Activated naive CD8-positive, alpha-beta T cell treated with anti-CD3 and anti-CD28 coated beads, Interleukin-2, amount 10 ng/mL, durations not matched to agents 7 days and 5 days (primary cell): ENCODE data around the gene ZGRF1. TPM values are rescaled to one million over a fixed set of nuclear protein-coding genes. Genes with fewer than 3 reads are reported as not detected.
"Not testable (repeated sequence)": the region's sequence is repeated elsewhere in the genome, so short reads cannot be mapped to it uniquely, and the experiment has no call there.

Experiments used
- ATAC-seq: fragments of 150-1000 bp; cut with Tn5 transposase; one replicate; pipeline ENCODE4 v1.10.0; 2021; ENCODE audit warnings: low read depth, moderate library complexity
- POLR2A ChIA-PET: fragments of 350-600 bp; sonication (Branson Sonifier 250); formaldehyde crosslinking; loops from one replicate; lab custom pipeline; 2021; ENCODE audit warnings: antibody characterized with exemption; lab: Charles Lee
- DNase-seq: peaks from one replicate; pipeline ENCODE4 v3.0.0; 2021
- H3K27ac Mint-ChIP-seq: one replicate; pipeline ENCODE4 v1.8.0; 2022; ENCODE audit warnings: mild to moderate bottlenecking, mixed read lengths
- H3K27me3 Mint-ChIP-seq: one replicate; pipeline ENCODE4 v1.8.0; 2022; ENCODE audit warnings: mild to moderate bottlenecking, moderate library complexity, mixed read lengths
- H3K36me3 Mint-ChIP-seq: one replicate; pipeline ENCODE4 v1.8.0; 2021; ENCODE audit warnings: mild to moderate bottlenecking, mixed read lengths
- H3K4me1 Mint-ChIP-seq: one replicate; pipeline ENCODE4 v1.8.0; 2021; ENCODE audit warnings: mixed read lengths
- H3K4me3 Mint-ChIP-seq: one replicate; pipeline ENCODE4 v1.8.0; 2022; ENCODE audit warnings: mild to moderate bottlenecking, moderate library complexity, mixed read lengths
- H3K9me3 Mint-ChIP-seq: one replicate; pipeline ENCODE4 v1.8.0; 2021; ENCODE audit warnings: mixed read lengths
- total RNA-seq, 2 experiments: library from RNA; stranded (reverse); gene quantifications; one replicate each; pipeline ENCODE4 v1.2.3, GENCODE V29; 2021

The ZGRF1 gene
- total RNA-seq, 2 experiments from 2014 or later = 43.2 to 43.9 TPM

DNA sequence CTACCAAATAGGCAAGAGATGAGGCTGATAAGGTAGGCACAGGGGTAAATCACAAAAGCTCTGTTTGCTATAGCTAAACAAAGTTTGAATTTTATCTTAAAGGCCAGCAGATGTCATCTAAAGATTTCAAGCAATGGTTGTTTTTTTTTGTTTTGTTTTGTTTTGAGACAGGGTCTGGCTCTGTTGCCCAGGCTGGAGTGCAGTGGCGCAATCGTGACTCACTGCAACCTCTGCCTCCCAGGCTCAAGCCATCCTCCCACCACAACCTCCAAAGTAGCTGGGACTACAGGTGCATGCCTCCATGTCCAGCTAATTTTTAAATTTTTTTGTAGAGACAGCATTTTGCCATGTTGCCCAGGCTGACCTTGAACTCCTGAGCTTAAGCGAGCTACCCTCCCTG, 77.7 kb downstream of the ZGRF1 start:
- Mint-ChIP-seq H3K4me1 (peaks cover 7% of the 10 kb centered on the region), H3K27me3 (no peaks in the 10 kb centered on the region), H3K27ac (no peak overlapping the region), H3K9me3 (no peaks in the 10 kb centered on the region), H3K36me3 (peaks cover 43% of the 10 kb centered on the region), H3K4me3 (no peak overlapping the region)
- DNase-seq (no peak), ATAC-seq (no peak)
- POLR2A ChIA-PET = no interaction called here

DNA sequence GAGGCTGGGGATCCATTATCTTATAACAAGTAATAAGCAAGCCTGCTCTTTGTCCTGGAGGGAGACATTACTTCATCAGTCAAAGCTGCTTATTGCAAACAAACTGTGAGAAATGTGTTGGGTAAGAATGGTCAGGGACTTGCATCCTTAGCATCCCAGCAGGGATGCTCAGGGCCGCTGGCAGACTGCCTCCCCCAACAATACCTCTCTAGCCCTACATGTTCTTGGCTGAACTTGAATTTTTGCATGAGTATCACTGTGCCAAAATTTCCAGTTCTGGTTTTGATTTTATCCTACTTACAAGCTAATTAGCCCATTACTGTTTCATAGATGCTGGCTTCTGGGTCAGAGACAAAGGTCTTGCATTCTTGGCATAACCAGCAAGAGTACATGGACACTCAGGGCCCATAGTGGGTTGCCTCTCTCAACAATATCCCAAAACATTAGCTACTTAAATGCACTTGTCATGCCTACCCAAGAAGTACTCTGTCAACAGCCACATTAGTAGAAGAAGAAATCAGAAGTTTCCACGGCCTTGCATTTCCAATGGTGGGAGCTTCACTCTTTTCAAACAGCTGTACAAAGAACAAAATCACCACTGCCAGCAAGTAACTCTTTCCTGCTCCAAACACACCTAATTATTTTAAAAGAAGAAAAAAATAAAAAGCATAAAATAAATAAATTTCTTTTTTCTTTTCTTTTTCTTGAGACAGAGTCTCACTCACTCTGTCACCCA, 78.9 kb downstream of the ZGRF1 start:
- POLR2A ChIA-PET = no interaction called here
- no peaks in the 10 kb centered on the region for H3K9me3 Mint-ChIP-seq
- H3K36me3 Mint-ChIP-seq = peaks cover 51% of the 10 kb centered on the region
- no peak for DNase-seq
- no peaks in the 10 kb centered on the region for H3K27me3 Mint-ChIP-seq
- H3K27ac Mint-ChIP-seq = no peak overlapping the region
- H3K4me1 Mint-ChIP-seq = peaks cover 7% of the 10 kb centered on the region
- ATAC-seq = no peak
- no peak overlapping the region for H3K4me3 Mint-ChIP-seq

DNA sequence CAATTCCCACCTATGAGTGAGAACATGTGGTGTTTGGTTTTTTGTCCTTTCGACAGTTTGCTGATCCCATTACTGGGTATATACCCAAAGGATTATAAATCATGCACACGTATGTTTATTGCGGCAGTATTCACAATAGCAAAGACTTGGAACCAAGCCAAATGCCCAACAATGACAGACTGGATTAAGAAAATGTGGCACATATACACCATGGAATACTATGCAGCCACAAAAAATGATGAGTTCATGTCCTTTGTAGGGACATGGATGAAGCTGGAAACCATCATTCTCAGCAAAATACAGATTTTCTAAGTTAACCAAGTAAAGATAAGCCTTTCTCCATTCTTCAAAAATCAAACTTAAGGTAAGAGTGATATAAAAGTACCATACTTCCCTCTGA, 82.4 kb downstream of the ZGRF1 start:
- H3K27ac Mint-ChIP-seq, POLR2A ChIA-PET, H3K4me3 Mint-ChIP-seq, H3K27me3 Mint-ChIP-seq, ATAC-seq, DNase-seq, H3K9me3 Mint-ChIP-seq, H3K4me1 Mint-ChIP-seq: not testable (repeated sequence)
- peaks cover 35% of the 10 kb centered on the region for H3K36me3 Mint-ChIP-seq

DNA sequence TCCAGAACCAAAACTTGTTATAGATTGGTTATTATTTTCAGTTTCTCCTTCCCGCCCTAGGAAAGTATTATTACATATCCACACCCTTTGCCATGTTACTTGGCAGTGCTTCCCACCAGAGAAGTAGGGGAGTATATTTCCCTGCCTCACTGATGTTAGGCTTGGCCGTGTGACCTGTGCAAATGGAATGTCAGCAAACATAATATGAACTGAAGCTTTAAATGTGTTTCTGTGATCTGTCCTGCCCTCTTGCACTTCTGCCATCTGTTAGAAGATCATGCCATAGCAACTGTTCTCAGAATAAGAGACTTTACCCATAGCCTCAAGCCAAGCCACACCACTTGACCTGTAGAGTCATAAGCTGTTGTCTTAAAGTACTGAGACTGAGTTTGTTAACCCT, 84.0 kb downstream of the ZGRF1 start:
- Mint-ChIP-seq H3K27ac (no peak overlapping the region), H3K27me3 (no peaks in the 10 kb centered on the region), H3K4me3 (no peak overlapping the region), H3K36me3 (peaks cover 27% of the 10 kb centered on the region), H3K4me1 (no peaks in the 10 kb centered on the region), H3K9me3 (no peaks in the 10 kb centered on the region)
- no peak for ATAC-seq
- POLR2A ChIA-PET = no interaction called here
- no peak for DNase-seq

DNA sequence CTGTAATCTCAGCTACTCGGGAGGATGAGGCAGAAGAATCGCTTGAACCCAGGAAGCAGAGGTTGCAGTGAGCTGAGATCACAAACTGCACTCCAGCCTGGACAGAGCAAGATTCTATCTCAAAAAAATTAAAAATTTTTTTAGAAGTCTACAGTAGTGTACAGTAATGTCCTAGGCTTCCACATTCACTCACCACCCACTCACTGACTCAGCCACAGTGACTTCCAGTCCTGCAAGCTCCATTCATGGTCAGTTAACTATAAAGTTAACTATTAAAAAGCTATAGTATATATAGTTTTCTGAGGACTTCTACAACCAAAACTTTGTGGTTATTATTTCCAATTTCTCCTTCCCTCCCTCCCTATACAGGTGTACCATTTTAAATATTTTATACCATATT, 86.0 kb downstream of the ZGRF1 start:
- Mint-ChIP-seq H3K27ac (no peak overlapping the region), H3K27me3 (no peaks in the 10 kb centered on the region), H3K4me1 (no peaks in the 10 kb centered on the region), H3K36me3 (peaks cover 28% of the 10 kb centered on the region), H3K9me3 (no peaks in the 10 kb centered on the region), H3K4me3 (no peak overlapping the region)
- DNase-seq = no peak
- POLR2A ChIA-PET = no interaction called here
- no peak for ATAC-seq

DNA sequence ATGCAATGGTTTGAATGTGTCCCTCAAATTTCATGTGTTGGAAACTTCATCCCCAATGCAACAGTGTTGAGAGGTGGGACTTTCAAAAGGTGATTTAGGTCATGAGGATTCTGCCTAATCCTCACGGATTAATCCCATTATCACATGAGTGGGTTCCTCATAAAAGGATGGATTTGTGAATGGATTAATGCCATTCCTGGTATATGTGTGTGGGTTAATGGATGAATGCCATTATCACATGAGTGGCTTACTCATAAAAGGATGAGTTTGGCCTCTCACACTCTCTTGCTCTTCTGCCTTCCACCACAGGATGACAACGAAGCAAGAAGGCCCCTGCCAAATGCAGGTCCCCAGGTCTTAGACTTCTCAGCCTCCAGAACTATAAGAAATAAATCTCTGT, 90.2 kb downstream of the ZGRF1 start:
- POLR2A ChIA-PET = no interaction called here
- DNase-seq = no peak
- no peaks in the 10 kb centered on the region for H3K4me1 Mint-ChIP-seq
- no peaks in the 10 kb centered on the region for H3K9me3 Mint-ChIP-seq
- H3K4me3 Mint-ChIP-seq = no peak overlapping the region
- peaks cover 10% of the 10 kb centered on the region for H3K36me3 Mint-ChIP-seq
- ATAC-seq = no peak
- H3K27ac Mint-ChIP-seq = no peak overlapping the region
- H3K27me3 Mint-ChIP-seq = no peaks in the 10 kb centered on the region

DNA sequence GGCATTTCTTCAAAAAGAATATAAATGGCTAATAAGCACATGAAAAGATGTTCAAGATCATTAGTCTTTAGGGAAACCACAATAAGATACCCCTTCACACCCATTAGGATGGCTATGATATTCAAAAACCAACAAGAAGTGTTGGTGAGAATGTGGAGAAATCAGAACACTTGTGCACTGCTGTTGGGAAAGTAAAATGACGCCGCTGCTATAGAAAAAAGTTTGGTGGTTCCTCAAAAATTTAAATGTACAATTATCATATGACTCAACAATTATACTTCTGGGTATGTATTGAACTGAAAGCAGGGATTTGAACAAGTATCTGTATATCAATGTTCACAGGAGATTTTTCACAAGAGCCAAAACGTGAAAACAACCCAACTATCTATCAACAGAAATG, 91.4 kb downstream of the ZGRF1 start:
- Mint-ChIP-seq H3K4me3 (no peak overlapping the region), H3K27ac (no peak overlapping the region), H3K4me1 (no peaks in the 10 kb centered on the region), H3K27me3 (no peaks in the 10 kb centered on the region), H3K9me3 (no peaks in the 10 kb centered on the region), H3K36me3 (peaks cover 10% of the 10 kb centered on the region)
- DNase-seq (no peak), ATAC-seq (no peak)
- POLR2A ChIA-PET = no interaction called here

DNA sequence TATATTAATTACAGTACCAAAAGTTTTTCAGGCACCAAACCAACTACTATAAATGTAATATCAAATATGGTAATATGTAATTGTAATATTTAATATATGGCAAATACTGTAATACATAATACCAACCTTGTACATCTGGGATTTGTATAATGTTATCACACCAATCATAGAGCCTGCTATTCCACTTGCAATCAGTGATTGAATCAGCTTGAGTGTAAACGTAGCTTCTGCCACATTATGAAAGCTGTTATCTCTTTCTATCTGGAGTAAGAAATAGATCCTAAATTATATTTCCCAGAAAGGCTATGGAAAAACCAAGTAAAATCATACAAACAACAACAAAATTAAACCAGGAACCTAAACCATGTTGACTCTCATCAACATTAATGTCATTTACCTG, 96.0 kb downstream of the ZGRF1 start:
- H3K36me3 Mint-ChIP-seq = peaks cover 11% of the 10 kb centered on the region
- H3K4me3 Mint-ChIP-seq = no peak overlapping the region
- POLR2A ChIA-PET = no interaction called here
- H3K27me3 Mint-ChIP-seq = no peaks in the 10 kb centered on the region
- no peaks in the 10 kb centered on the region for H3K9me3 Mint-ChIP-seq
- DNase-seq (no peak), ATAC-seq (no peak)
- no peaks in the 10 kb centered on the region for H3K4me1 Mint-ChIP-seq
- H3K27ac Mint-ChIP-seq = no peak overlapping the region

DNA sequence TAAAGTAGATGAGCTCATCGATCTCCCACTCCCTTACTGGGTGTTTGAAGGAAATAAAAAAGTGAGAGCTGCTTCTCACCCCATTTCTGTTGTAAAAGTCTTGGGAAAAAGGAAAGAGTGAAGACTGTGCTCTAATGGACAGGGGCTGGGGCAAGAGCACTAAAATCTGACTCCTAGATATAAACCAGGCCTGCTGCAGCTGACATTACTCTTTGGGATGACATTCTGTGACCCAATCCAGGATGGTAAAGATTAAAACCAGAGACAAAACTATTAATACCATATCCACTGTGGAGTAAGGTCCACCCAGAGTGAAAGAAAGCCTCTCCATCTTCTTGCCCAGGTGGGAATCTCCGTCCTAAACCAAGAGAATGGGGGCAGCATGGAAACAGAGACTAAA, 100.6 kb downstream of the ZGRF1 start:
- H3K4me1 Mint-ChIP-seq = no peaks in the 10 kb centered on the region
- peaks cover 4% of the 10 kb centered on the region for H3K27me3 Mint-ChIP-seq
- H3K4me3 Mint-ChIP-seq = no peak overlapping the region
- ATAC-seq (no peak), DNase-seq (no peak)
- POLR2A ChIA-PET = no interaction called here
- H3K27ac Mint-ChIP-seq = no peak overlapping the region
- H3K36me3 Mint-ChIP-seq = peaks cover 6% of the 10 kb centered on the region
- H3K9me3 Mint-ChIP-seq = no peaks in the 10 kb centered on the region

DNA sequence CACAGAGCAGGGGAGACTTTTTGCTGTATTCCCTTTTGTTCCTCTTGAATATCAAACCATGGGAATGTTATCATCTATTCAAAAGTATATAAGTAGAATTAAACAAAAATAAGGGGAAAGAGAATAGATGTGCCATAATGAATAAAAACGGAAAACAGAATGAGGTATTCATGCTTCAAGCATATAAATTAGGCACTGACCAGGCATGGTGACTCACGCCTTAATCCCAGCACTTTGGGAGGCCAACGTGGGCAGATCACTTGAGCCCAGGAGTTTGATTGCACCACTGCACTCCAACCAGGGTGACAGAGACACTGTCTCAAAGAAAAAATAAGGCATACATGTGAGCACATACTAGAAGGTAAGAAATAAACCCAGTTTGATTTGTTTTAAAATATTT, 104.4 kb downstream of the ZGRF1 start:
- no peak overlapping the region for H3K27ac Mint-ChIP-seq
- H3K4me3 Mint-ChIP-seq = no peak overlapping the region
- H3K36me3 Mint-ChIP-seq = no peaks in the 10 kb centered on the region
- ATAC-seq (no peak), DNase-seq (no peak)
- no peaks in the 10 kb centered on the region for H3K4me1 Mint-ChIP-seq
- H3K9me3 Mint-ChIP-seq = no peaks in the 10 kb centered on the region
- POLR2A ChIA-PET = no interaction called here
- peaks cover 18% of the 10 kb centered on the region for H3K27me3 Mint-ChIP-seq

DNA sequence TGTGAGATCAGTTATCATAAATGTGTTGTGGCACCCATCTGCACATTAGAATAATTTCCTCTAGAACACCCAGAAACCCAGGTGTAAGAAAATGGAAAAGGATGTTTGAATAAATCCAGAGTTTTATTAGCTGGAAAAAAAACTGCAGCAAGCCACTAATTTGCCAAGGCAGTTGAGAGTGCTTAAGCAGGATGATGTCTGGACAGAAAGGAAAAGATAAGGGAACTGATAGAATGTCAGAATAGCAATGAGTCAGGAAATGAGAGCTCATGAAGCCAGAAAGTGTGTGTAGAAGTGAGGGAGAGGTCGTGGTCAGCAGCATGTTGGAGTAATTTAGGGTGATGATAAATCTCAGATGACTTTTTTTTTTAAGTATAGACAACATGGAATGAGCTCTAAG, 105.6 kb downstream of the ZGRF1 start:
- DNase-seq (no peak), ATAC-seq (no peak)
- no peaks in the 10 kb centered on the region for H3K4me1 Mint-ChIP-seq
- no peaks in the 10 kb centered on the region for H3K9me3 Mint-ChIP-seq
- peaks cover 28% of the 10 kb centered on the region for H3K27me3 Mint-ChIP-seq
- H3K27ac Mint-ChIP-seq = no peak overlapping the region
- H3K4me3 Mint-ChIP-seq = no peak overlapping the region
- no peaks in the 10 kb centered on the region for H3K36me3 Mint-ChIP-seq
- POLR2A ChIA-PET = interaction anchor here (0.6 kb wide), 1 partner anchor 36 kb away, joined by 7 read pairs; no protein-coding TSS in a partner anchor

DNA sequence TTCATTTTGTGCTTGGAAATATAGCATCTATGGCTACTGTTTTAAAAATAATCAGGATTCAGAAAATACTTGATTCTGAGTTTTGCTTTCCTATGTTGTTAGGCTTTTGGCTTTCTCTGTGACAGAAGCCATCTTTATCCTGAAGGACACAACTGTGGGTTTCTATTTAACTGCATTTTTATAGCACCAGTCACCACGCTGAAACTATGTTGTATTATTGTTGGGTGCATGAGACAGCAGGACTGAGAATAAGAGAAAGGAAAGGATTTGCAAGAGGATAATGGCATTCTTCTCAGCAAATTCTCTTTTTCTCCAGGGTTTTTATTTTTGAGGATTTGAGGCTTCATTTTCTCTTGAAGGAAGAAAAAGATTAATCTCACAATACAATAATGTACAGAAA, 110.6 kb downstream of the ZGRF1 start:
- Mint-ChIP-seq H3K4me3 (no peak overlapping the region), H3K27ac (no peak overlapping the region), H3K9me3 (no peaks in the 10 kb centered on the region), H3K27me3 (peaks cover 66% of the 10 kb centered on the region), H3K36me3 (no peaks in the 10 kb centered on the region), H3K4me1 (peaks cover 19% of the 10 kb centered on the region)
- DNase-seq (no peak), ATAC-seq (no peak)
- POLR2A ChIA-PET = no interaction called here

DNA sequence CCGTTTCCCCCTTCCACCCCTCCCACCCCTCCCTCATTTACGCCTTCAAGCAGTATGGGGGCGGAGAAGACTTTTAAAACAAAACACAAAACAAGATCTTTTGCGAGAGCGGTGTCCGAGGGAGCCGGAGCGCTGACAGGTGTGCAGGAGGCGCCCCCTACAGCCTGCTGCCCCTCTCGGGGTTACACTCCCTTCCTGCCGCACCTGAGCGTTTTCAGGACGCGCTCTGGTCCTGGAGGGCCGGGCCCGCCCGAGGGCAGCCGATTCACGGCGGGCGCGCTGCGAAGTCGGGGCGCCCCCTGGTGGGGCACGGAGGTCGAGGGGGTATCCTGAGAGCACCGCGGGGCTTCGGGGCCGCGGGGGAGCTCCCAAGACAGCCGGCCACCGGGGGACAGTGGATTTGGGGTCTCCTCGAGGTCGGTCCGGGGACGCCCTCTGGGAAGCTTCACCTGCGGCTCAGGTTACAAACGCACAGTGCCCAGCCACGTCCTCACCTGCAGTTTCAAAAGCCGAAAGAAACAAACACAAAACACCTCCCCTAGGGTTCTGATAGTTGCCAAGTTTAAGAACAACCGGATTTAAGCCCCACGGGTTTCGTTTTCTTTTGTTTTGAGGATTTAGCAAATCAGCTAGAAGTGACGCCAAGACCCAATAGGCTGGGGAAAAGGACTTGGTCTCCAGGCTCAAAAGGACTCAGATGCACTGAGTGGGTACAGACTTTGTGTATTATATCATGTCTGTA, 112.8 kb downstream of the ZGRF1 start:
- H3K27ac Mint-ChIP-seq = no peak overlapping the region

More for the DNA sequence above, 112.8 kb downstream of the ZGRF1 start:
- Mint-ChIP-seq H3K36me3 (no peaks in the 10 kb centered on the region), H3K27me3 (peaks cover 79% of the 10 kb centered on the region), H3K9me3 (no peaks in the 10 kb centered on the region), H3K4me3 (peak overlapping the region; percentile 85), H3K4me1 (peaks cover 33% of the 10 kb centered on the region)
- ATAC-seq (peak; percentile 93), DNase-seq (peak; percentile 89)
- POLR2A ChIA-PET = interaction anchor here (0.6 kb wide), 1 partner anchor 25 kb away, joined by 4 read pairs; no protein-coding TSS in a partner anchor
